ENCODE results near the gene CDK6. TPM values are rescaled to one million over a fixed set of nuclear protein-coding genes. Genes with fewer than 3 reads are reported as not detected.

Gene CDK6
- total RNA-seq, 1 experiment from 2014 or later = 175 TPM

GRCh38 chr7:92563345-92563744, 273.0 kb downstream of the CDK6 start:
- Histone ChIP-seq H3K9me3 (no peaks in the 10 kb centered on the region), H3K27me3 (replicated peaks; ENCODE audit: control insufficient read depth, insufficient read depth, low read length) (no peaks in the 10 kb centered on the region), H3K4me3 (ENCODE audit: low read depth, low read length) (no peak overlapping the region), H3K36me3 (ENCODE audit: control insufficient read depth, insufficient read depth, low read length) (no peaks in the 10 kb centered on the region; the same call in none of the 2 replicates), H3K4me1 (peaks cover 23% of the 10 kb centered on the region)
- no peak overlapping the region for H3K4me3 Mint-ChIP-seq (ENCODE audit: unreplicated experiment)
- H3K36me3 Mint-ChIP-seq (ENCODE audit: insufficient read depth, unreplicated experiment) = peaks cover 57% of the 10 kb centered on the region
- ChIA-PET POLR2A (interaction anchor here (1.5 kb wide), 1 partner anchor 35 kb away, joined by 9 read pairs; the partner anchor contains the start of genes PEX1 and RBM48), CTCF (interaction anchor here (1.7 kb wide), 1 partner anchor 35 kb away, joined by 4 read pairs; the partner anchor contains the start of genes PEX1 and RBM48)
- DNase-seq = no peak
- peak overlapping the region; percentile 36 for H3K27ac Mint-ChIP-seq (ENCODE audit: unreplicated experiment)
- H3K9me3 Mint-ChIP-seq (ENCODE audit: unreplicated experiment) = no peaks in the 10 kb centered on the region
- BruUV-seq (replicated peaks) = no TSS peak
- TF ChIP-seq, protein P1, sequence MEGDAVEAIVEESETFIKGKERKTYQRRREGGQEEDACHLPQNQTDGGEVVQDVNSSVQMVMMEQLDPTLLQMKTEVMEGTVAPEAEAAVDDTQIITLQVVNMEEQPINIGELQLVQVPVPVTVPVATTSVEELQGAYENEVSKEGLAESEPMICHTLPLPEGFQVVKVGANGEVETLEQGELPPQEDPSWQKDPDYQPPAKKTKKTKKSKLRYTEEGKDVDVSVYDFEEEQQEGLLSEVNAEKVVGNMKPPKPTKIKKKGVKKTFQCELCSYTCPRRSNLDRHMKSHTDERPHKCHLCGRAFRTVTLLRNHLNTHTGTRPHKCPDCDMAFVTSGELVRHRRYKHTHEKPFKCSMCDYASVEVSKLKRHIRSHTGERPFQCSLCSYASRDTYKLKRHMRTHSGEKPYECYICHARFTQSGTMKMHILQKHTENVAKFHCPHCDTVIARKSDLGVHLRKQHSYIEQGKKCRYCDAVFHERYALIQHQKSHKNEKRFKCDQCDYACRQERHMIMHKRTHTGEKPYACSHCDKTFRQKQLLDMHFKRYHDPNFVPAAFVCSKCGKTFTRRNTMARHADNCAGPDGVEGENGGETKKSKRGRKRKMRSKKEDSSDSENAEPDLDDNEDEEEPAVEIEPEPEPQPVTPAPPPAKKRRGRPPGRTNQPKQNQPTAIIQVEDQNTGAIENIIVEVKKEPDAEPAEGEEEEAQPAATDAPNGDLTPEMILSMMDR (IDR thresholded peaks at IDR 0.05; ENCODE audit: insufficient read depth in 1 of 2, low read depth in 1 of 2, low read length in 1 of 2, severe bottlenecking in 1 of 2, unreplicated experiment in 1 of 2) = no peak
- intact Hi-C loops (cut with micrococcal nuclease; ENCODE audit: unreplicated experiment) = no loop called here
- no peaks in the 10 kb centered on the region for H3K27me3 Mint-ChIP-seq (ENCODE audit: insufficient read depth, unreplicated experiment)
- H3K4me1 Mint-ChIP-seq (ENCODE audit: low read depth, unreplicated experiment) = peaks cover 12% of the 10 kb centered on the region

DNA sequence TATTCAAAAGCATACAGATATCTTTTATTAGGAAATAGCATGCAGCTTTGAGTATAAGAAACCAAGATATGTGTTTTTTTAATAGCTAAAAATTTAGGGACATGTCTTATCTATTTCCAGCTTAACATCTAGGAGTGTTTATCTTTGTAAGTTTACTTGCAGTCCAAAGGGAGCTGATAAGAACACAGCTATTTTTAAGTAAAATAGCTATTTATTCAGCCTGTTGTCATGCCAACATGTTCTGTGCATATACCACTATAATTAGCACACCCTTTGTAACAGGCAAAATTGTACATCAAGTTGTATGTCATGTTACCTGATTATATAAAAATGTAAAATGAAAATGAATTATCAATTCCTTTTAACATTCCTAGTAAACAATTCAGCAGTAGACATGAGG, 275.8 kb downstream of the CDK6 start:
- Histone ChIP-seq H3K27me3 (replicated peaks; ENCODE audit: control insufficient read depth, insufficient read depth, low read length) (no peaks in the 10 kb centered on the region), H3K4me3 (ENCODE audit: low read depth, low read length) (no peak overlapping the region), H3K9me3 (no peaks in the 10 kb centered on the region), H3K4me1 (peaks cover 23% of the 10 kb centered on the region), H3K36me3 (ENCODE audit: control insufficient read depth, insufficient read depth, low read length) (no peaks in the 10 kb centered on the region; the same call in 1 of the 2 replicates)
- BruUV-seq (replicated peaks) = no TSS peak
- ChIA-PET CTCF (interaction anchor here (1.0 kb wide), 1 partner anchor 32 kb away, joined by 5 read pairs; the partner anchor contains the start of genes PEX1 and RBM48), POLR2A (interaction anchor here (1.3 kb wide), 1 partner anchor 32 kb away, joined by 11 read pairs; the partner anchor contains the start of genes PEX1 and RBM48)
- intact Hi-C loops (cut with micrococcal nuclease; ENCODE audit: unreplicated experiment) = loop anchor here (1.0 kb wide), 1 partner anchor 32 kb away; the partner anchor contains the start of genes PEX1 and RBM48
- Mint-ChIP-seq H3K4me1 (ENCODE audit: low read depth, unreplicated experiment) (peaks cover 12% of the 10 kb centered on the region), H3K9me3 (ENCODE audit: unreplicated experiment) (no peaks in the 10 kb centered on the region), H3K27ac (ENCODE audit: unreplicated experiment) (no peak overlapping the region), H3K27me3 (ENCODE audit: insufficient read depth, unreplicated experiment) (no peaks in the 10 kb centered on the region), H3K36me3 (ENCODE audit: insufficient read depth, unreplicated experiment) (peaks cover 57% of the 10 kb centered on the region), H3K4me3 (ENCODE audit: unreplicated experiment) (no peak overlapping the region)
- DNase-seq = peak in 1 of 2 experiments; percentile 8
- TF ChIP-seq, protein P1 (IDR thresholded peaks at IDR 0.05; ENCODE audit: insufficient read depth in 1 of 2, low read depth in 1 of 2, low read length in 1 of 2, severe bottlenecking in 1 of 2, unreplicated experiment in 1 of 2) = no peak

- H3K4me1 Mint-ChIP-seq (ENCODE audit: low read depth, unreplicated experiment) = peaks cover 1% of the 10 kb centered on the region
- no TSS peak for BruUV-seq (replicated peaks)
- POLR2A ChIA-PET = no interaction called here
- no peaks in the 10 kb centered on the region for H3K27me3 Mint-ChIP-seq (ENCODE audit: insufficient read depth, unreplicated experiment)
- no peaks in the 10 kb centered on the region for H3K9me3 Mint-ChIP-seq (ENCODE audit: unreplicated experiment)
- H3K4me3 Mint-ChIP-seq (ENCODE audit: unreplicated experiment) = no peak overlapping the region
- Histone ChIP-seq H3K9me3 (no peaks in the 10 kb centered on the region), H3K36me3 (ENCODE audit: control insufficient read depth, insufficient read depth, low read length) (no peaks in the 10 kb centered on the region; the same call in 1 of the 2 replicates), H3K4me3 (ENCODE audit: low read depth, low read length) (no peak overlapping the region), H3K27me3 (replicated peaks; ENCODE audit: control insufficient read depth, insufficient read depth, low read length) (no peaks in the 10 kb centered on the region), H3K4me1 (peaks cover 9% of the 10 kb centered on the region)
- TF ChIP-seq, protein P1 (IDR thresholded peaks at IDR 0.05; ENCODE audit: insufficient read depth in 1 of 2, low read depth in 1 of 2, low read length in 1 of 2, severe bottlenecking in 1 of 2, unreplicated experiment in 1 of 2) = no peak
- H3K27ac Mint-ChIP-seq (ENCODE audit: unreplicated experiment) = no peak overlapping the region
- no peak for DNase-seq
- intact Hi-C loops (cut with micrococcal nuclease; ENCODE audit: unreplicated experiment) = no loop called here
- CTCF ChIA-PET = interaction anchor here (1.0 kb wide), 1 partner anchor 29 kb away, joined by 4 read pairs; the partner anchor contains the start of genes PEX1 and RBM48
- peaks cover 38% of the 10 kb centered on the region for H3K36me3 Mint-ChIP-seq (ENCODE audit: insufficient read depth, unreplicated experiment)
These were observed 278.5 kb downstream of the CDK6 start for GRCh38 chr7:92557808-92558362.
